DMS 273 (cell line): ENCODE measurements around the gene BRPF1.
A peak's percentile ranks its signal among the peaks of the same experiment; 100 is the strongest.
"Not testable (repeated sequence)": the region's sequence is repeated elsewhere in the genome, so short reads cannot be mapped to it uniquely, and the experiment has no call there.

Experiments used
- DNase-seq: peaks from one replicate; lab custom pipeline; 2025; ENCODE audit not compliant: unreplicated experiment; lab: John Stamatoyannopoulos, UW

Gene BRPF1

DNA sequence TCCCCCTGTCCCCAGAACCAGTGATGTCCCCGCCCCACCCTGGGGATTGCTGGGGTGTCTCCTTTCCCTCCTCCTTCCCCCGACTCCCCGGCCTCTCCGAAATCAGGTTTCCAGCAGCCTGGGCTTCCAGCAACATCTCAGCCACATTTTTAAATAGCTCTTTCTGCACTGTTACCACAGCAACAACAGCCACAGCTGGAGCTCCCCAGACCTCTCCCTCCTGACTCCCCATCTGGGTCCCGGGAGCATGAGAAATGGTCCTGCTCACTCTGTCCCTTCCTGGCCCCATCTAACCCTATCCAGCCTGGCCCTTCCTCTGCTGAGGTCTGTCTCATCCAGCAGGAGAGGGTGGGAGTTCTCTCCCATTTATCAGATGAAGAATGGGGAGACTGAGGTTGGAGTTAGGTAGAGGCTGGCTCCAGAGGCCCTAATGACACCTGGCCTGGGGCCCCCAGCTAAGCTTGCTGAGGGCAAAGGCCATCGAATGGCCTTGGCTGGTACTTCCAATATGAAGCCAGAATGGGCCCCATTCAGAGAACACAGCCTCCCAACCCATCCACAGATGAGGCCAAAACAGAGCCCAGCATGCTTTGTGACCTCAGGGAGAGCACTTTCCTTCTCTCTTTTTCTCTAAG lies 36.7 kb downstream of the BRPF1 start:
- DNase-seq, result no peak

- DNase-seq, result no peak
These were observed 37.5 kb downstream of the BRPF1 start for GRCh38 chr3:9769012-9769411.

- peak; percentile 80 for DNase-seq
These were observed 38.1 kb downstream of the BRPF1 start, which contains the start of gene CAMK1 for GRCh38 chr3:9769426-9770275. TSS of gene CAMK1 (minus strand) at chr3:9769947. CDS start at chr3:9767749, 2,198 bp downstream.

DNA sequence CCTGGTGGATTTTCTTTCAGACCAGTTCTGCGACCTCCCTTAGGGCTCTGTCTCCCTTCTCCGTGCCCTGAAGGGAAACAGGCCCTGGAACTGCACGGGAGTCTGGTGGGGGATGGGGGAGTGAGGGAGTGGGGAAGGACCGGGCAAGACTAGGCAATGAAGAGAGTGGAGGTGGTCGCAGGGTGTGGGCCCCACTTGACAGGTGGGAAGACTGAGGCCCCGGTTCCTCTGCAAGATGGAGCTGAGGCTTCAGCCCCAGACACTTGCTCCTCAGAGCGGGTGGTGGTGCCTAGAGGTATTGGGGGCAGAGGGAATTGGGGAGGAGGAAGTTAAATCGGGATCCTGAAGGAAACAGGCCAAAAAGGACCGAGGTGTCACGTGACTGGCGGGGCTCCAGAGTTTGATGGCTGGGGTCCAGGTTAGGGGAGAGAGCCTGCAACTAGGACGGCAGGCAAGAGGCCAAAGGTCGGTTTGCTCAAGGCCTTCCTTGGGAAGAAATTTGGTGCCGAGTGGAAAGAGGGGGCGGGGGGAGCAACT lies 38.8 kb downstream of the BRPF1 start:
- peak; percentile 49 for DNase-seq

- DNase-seq, result not testable (repeated sequence)
These were observed 39.5 kb downstream of the BRPF1 start for GRCh38 chr3:9771007-9771406.

DNA sequence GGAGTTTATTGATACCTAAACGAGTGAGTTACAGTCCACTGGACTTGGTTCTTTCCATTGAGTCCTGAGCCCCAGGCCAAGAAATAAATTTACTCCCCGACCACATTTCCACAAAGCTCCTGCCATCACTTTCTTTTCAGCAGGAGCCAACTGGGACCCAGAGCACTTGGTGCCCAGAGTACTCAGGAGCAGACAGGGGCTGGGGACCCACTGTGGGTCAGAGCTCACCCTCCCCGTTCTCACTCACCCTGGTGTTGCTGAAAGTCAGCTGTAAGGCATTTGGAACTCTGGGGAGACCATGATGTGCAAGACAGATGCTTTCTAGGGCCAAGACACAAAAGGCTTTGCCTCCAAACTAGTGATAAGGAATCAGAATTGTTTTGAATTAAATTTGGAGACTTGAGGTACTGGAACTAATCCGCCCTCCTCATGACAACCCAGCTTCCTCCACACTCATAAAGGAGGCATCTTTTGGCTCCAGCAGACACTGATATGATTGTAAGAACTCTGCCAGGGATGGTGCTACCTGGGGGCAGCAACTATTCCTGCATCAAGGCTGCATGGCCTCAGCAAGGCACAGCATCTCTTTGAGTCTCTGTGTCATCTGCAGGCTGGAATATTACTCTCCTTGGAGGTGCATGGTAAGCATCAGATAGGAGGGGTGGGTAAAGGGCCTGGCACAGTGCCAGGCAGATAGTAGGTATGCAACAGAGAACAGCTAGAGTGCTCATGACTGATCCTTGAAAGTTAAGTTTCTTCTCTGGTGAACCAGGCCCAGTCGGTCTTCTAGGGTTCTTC lies 45.6 kb downstream of the BRPF1 start:
- no peak for DNase-seq

GRCh38 chr3:9777694-9778021 lies 46.1 kb downstream of the BRPF1 start:
- DNase-seq, result no peak

DNA sequence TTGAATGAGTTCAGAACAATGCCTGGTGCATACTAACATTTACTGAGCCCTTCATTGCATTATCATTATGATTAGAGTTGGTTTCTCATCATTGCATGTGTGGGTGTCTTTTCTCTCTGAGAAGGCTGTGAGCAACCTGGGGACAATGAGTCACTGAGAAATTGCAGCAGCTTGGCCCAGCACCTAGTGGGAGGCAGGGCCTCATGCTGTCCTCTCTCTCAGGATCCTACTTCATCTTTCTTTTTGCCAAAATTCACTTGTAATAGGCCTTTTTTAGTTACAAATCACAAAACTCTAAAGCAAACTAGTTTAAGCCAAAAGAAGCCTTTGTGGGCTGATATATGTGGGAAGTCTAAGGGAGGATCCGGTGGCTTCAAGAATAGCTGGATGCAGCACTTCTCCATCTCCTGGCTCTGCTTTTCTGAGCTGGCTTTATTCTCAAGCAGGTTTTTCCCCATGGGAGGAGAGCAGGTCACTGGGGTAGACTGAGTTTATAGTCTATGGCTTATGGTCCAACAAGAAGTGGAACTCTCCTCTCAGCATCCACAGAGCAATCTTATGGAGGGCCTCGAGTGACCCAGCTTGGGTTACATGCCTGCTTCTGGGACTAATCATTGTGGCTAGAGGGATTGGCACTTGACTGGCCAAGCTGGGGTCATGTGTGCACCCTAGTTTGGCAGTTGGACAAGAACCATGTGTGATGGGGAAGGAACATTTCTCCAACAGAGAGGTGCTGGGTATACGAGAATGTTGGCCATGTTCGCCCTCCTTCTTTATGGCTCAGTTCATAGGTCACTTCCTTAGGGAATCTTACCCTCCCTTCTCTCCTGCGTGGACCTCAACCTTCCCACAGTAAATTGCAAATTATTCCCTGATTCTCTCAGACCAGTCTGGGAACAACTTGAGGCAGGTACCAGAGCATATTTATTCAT lies 46.9 kb downstream of the BRPF1 start:
- DNase-seq, result no peak

- no peak for DNase-seq
These were observed 47.6 kb downstream of the BRPF1 start for GRCh38 chr3:9779075-9779593.

DNA sequence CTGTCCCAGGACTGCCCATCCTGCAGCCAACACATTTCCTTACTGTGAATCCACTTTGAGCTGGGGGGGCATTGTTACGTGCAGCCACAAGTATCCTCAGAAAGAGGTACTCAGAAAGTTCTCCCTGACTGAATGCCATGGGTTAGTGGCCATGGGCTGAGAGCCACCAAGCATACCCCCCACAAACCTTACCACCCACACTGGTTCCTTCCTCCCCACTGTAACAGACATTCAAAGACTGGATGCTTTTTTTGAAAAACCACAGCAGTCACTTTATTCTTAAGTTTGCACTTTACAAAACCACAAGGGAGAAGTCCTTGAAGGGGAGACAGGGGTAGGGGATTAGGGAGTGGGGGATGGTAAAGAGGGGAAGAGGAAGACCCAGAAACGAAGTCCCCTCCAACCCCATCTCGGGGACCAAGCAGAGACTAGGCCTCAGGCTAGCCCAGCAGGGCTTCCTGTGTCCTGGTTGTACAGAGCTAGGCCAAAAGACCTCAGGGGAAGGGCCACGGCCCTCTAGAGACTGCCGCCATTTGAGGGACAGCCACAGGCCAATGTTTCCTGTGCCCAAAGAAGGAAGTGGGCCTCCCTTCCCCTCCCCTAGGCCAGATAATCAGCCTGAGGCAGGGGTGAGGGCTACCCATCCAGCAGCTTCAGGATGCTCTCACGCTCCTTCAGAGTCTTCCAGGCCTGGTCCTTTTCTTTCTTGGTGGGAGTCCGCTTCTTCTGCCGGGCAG lies 48.4 kb downstream of the BRPF1 start:
- no peak for DNase-seq

- DNase-seq, result no peak
These were observed 48.9 kb downstream of the BRPF1 start for GRCh38 chr3:9780458-9780812.

- no peak for DNase-seq
These were observed 49.4 kb downstream of the BRPF1 start for GRCh38 chr3:9780910-9781309.

DNA sequence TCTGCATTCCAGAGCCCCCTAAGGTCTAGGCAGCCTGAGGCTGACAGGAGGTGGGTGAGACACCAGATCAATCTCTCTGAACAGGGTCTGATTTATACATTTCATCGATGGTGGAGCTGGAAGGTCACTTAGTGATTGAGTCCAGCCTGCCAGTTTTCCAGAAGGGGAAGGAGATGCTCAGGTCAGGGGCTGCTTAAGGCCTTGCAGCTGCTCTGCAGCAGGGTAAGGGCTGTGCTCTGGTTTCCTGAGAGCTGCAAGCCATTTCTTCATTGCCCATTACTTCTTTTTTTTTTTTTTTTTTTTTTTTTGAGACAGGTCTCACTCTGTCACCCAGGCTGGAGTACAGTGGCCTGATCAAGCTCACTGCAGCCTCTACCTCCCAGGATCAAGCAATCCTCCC lies 50.0 kb downstream of the BRPF1 start:
- no peak for DNase-seq

GRCh38 chr3:9781978-9782603 lies 50.6 kb downstream of the BRPF1 start:
- DNase-seq, result no peak

- peak; percentile 16 for DNase-seq
These were observed 51.2 kb downstream of the BRPF1 start for GRCh38 chr3:9782770-9783169.

DNA sequence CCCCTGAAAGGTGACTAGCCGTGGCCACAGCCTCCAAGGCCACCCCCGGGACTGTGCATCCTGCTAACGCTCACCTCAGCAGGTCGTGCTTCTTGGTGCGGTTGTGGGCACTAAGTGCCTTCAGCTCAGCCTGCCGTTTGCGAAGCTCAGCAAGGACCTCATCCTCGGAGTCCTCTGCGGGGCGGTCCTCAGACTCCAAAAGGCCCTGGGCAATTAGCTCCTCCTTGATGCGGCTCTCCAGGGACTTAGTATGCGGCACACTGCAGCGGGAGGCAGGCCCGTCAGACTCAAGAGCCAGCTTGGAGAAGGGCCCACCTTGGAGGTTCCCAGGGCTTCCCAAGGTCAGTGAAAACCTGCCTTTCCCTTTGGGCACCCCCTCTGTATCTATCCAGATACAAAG lies 52.4 kb downstream of the BRPF1 start:
- DNase-seq, result no peak

- DNase-seq, result no peak
These were observed 53.4 kb downstream of the BRPF1 start for GRCh38 chr3:9784965-9785364.

GRCh38 chr3:9785602-9786001 lies 54.1 kb downstream of the BRPF1 start:
- DNase-seq, result no peak

DNA sequence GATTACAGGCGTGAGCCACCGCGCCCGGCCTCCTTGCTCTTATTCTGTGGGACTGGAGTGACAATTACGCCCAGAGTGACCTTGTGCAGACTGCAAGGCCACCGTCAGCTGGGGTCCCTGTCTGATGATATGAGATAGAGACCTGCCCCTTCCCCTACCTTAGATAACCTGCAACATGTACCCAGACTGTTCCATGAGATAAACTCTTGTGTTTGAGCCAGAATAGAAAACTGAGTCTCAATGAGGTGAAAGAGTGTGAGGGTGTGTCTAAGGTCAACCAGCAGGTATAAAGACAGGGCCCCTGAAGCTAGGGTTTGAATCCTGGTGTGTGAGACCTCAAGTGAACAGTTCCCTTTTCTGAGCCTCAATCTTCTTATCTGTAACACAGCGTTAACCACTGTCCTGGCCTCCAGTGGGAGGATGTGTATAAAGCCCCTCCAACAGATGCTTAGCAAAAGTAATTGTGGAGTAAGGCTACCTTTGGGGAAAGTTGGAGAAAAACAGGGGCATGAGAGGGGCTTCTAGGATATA lies 54.7 kb downstream of the BRPF1 start:
- no peak for DNase-seq
